Kidney (tissue), 14 donors: Measurements from ENCODE around the gene POLD3. TPM values are rescaled to one million over a fixed set of nuclear protein-coding genes. Genes with fewer than 3 reads are reported as not detected.

Experiments
- DNase-seq, 5 donors: peaks; one replicate each; pipeline ENCODE4 v3.0.0-alpha.2; 2013 to 2020
- FAIRE-seq: peaks from 2 replicates; lab custom pipeline; 2012; peaks lifted over from hg19 to GRCh38; lab: Jason Lieb, UNC
- H3K27ac ChIP-seq, 2 donors: one replicate each; pipeline ENCODE4 v1.7.0; 2013; ENCODE audit warnings: low read depth in 2 of 2, low read length in 2 of 2, inconsistent platforms in 1 of 2
- H3K27me3 ChIP-seq: one replicate; pipeline ENCODE4 v1.7.1; 2013; ENCODE audit warnings: low read length, inconsistent platforms; ENCODE audit not compliant: control insufficient read depth, insufficient read depth
- H3K36me3 ChIP-seq, 3 donors: one replicate each; pipeline versions ENCODE4 v1.7.0 to v1.7.1; 2013; ENCODE audit warnings: low read length in 3 of 3, control low read depth in 1 of 3, inconsistent platforms in 1 of 3; ENCODE audit not compliant: insufficient read depth in 3 of 3, control insufficient read depth in 2 of 3
- H3K4me1 ChIP-seq, 3 donors: one replicate each; pipeline versions ENCODE4 v1.7.0 to v1.7.1; 2013; ENCODE audit warnings: low read length in 3 of 3, inconsistent platforms in 1 of 3, low read depth in 1 of 3; ENCODE audit not compliant: control insufficient read depth in 2 of 3, insufficient read depth in 2 of 3
- H3K4me3 ChIP-seq, 3 donors: one replicate each; pipeline versions ENCODE4 v1.7.0 to v1.8.1; 2013; ENCODE audit warnings: low read length in 3 of 3, control low read depth in 1 of 3, inconsistent platforms in 1 of 3
- H3K9ac ChIP-seq, 3 donors: one replicate each; pipeline versions ENCODE4 v1.7.0 to v1.7.1; 2013; ENCODE audit warnings: low read length in 3 of 3, control low read depth in 1 of 3, inconsistent platforms in 1 of 3
- H3K9me3 ChIP-seq, 3 donors: one replicate each; pipeline versions ENCODE4 v1.7.0 to v1.7.1; 2013; ENCODE audit warnings: low read length in 3 of 3, control low read depth in 1 of 3, inconsistent platforms in 1 of 3; ENCODE audit not compliant: control insufficient read depth in 2 of 3, insufficient read depth in 1 of 3
- CTCF ChIP-seq: IDR thresholded peaks from 3 replicates; pipeline ENCODE4 v1.5.1; 2012; ENCODE audit warnings: mild to moderate bottlenecking, moderate library complexity, borderline replicate concordance; ENCODE audit not compliant: insufficient read depth; ENCODE audit errors: extremely low read depth
- intact Hi-C: fragments of 100-400 bp; cut with DNase I; formaldehyde crosslinking; loops from one replicate; pipeline ENCODE4 v1.11.1; 2022
- polyA plus RNA-seq: library from polyadenylated mRNA; stranded (reverse); fragments of 350-450 nt; fragmentation: Illumina TruSeq; extraction: RNeasy Lipid Tissue Mini Kit (QIAGEN cat#74804); gene quantifications from one replicate; pipeline ENCODE4 v1.2.3, GENCODE V29; 2014; ENCODE audit warnings: low read depth, low replicate concordance; ENCODE audit not compliant: insufficient read depth
- total RNA-seq: library from RNA; stranded (reverse); fragmentation: NEBNext Ultra II Directional; extraction: Animal tissue kit (Norgen Biotek cat#: 25700); gene quantifications from one replicate; pipeline ENCODE4 v1.2.1, GENCODE V29; 2021
- donor health status: control.
- donor health status: control.
- donor health status: control.
- donor health status: control.
- donor health status: control.
- donor health status: DM: yes; HTN: yes; CAD: no.
- donor health status: Normal renal cell carcinoma (clear cell type).

POLD3 gene
- total and polyA plus RNA-seq, 2 donors from 2014 or later, result 12.8 to 22.3 TPM

- no peak for FAIRE-seq
- no peaks in the 10 kb centered on the region for H3K9me3 ChIP-seq
- no peak overlapping the region for H3K9ac ChIP-seq
- H3K36me3 ChIP-seq, result no peaks in the 10 kb centered on the region
- no peak overlapping the region for H3K27ac ChIP-seq
- peak in 2 of 5 donors; percentile 5 to 51 for DNase-seq
- H3K27me3 ChIP-seq, result no peaks in the 10 kb centered on the region
- H3K4me1 ChIP-seq, result peaks cover 0 to 6% (median 0%) of the 10 kb centered on the region in 3 donors
- TF ChIP-seq CTCF, result no peak
- no peak overlapping the region for H3K4me3 ChIP-seq
- intact Hi-C loops, result no loop called here
These were observed 87.1 kb downstream of the POLD3 start for GRCh38 chr11:74679513-74679865.

- H3K27ac ChIP-seq, result no peak overlapping the region
- TF ChIP-seq CTCF, result no peak
- no peak overlapping the region for H3K4me3 ChIP-seq
- H3K9me3 ChIP-seq, result no peaks in the 10 kb centered on the region
- no peak overlapping the region for H3K9ac ChIP-seq
- no peaks in the 10 kb centered on the region for H3K27me3 ChIP-seq
- H3K4me1 ChIP-seq, result peaks cover 0 to 6% (median 0%) of the 10 kb centered on the region in 3 donors
- FAIRE-seq (no peak), DNase-seq (peak in 3 of 5 donors; percentile 2 to 29 (median 22))
- intact Hi-C loops, result no loop called here
- no peaks in the 10 kb centered on the region for H3K36me3 ChIP-seq
These were observed 87.8 kb downstream of the POLD3 start for GRCh38 chr11:74680035-74680671.

- DNase-seq (peak in 3 of 5 donors; percentile 8 to 49 (median 23)), FAIRE-seq (no peak)
- no peak overlapping the region for H3K4me3 ChIP-seq
- TF ChIP-seq CTCF, result no peak
- H3K36me3 ChIP-seq, result no peaks in the 10 kb centered on the region
- H3K9me3 ChIP-seq, result no peaks in the 10 kb centered on the region
- intact Hi-C loops, result no loop called here
- H3K27ac ChIP-seq, result no peak overlapping the region
- H3K9ac ChIP-seq, result no peak overlapping the region
- no peaks in the 10 kb centered on the region for H3K27me3 ChIP-seq
- H3K4me1 ChIP-seq, result peaks cover 0 to 6% (median 0%) of the 10 kb centered on the region in 3 donors
These were observed 88.5 kb downstream of the POLD3 start for GRCh38 chr11:74680703-74681531.
